Left lobe of liver (tissue), 2 donors: ENCODE data around the gene JAKMIP1. TPM values are rescaled to one million over a fixed set of nuclear protein-coding genes. Genes with fewer than 3 reads are reported as not detected.

ENCODE experiments used
- ATAC-seq: fragments of 200-7000 bp; cut with Tn5 transposase; one replicate; pipeline ENCODE4 v1.9.1; 2020; ENCODE audit warnings: mild to moderate bottlenecking, moderate library complexity
- DNase-seq: peaks from one replicate; pipeline ENCODE4 v3.0.0-alpha.2; 2020; ENCODE audit warnings: low spot score
- total RNA-seq: library from RNA; stranded (reverse); gene quantifications from one replicate; pipeline ENCODE4 v1.2.1, GENCODE V29; 2021
- donor health status: DM: no; HTN: no; CAD: no; lungs with moderate emphysema.
- donor health status: DM: no; HTN: yes; CAD: no.

Gene JAKMIP1
- total RNA-seq, 1 donor from 2014 or later, result not detected

- no peak for ATAC-seq
- DNase-seq, result peak; percentile 21
Observed at GRCh38 chr4:6123116-6123515, 77.2 kb downstream of the JAKMIP1 start.

GRCh38 chr4:6122496-6122895 is 77.9 kb downstream of the JAKMIP1 start:
- ATAC-seq (no peak), DNase-seq (peak; percentile 15)

GRCh38 chr4:6121941-6122340 is 78.4 kb downstream of the JAKMIP1 start:
- DNase-seq (peak; percentile 11), ATAC-seq (no peak)

DNA sequence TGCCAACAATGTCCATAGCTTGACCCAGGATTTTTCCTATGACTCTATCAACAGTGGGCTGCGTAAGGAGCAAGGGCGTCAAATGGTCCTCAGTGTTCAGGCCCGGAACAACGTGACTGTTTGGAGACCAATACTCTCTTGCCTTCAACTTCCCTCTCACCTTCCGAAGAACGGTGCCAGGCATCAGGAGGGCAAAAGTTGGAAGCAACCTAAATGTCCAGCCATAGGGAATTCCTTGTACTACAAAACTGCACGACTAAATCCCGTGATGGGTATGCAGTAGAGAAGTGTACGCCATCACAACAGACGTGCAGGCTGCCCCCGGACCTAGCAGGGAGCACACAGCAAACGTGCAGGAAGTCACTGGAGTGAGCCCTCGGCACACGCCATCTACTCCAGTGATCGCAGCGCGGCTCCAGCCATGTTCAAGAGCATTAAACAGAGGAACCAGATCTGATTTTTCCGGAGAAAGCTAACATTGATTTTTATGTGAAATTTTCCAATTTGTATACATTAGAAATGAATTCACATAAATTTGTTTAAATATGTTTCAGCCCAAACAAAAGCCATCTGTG is 79.0 kb downstream of the JAKMIP1 start:
- peak; percentile 12 for DNase-seq
- no peak for ATAC-seq

DNA sequence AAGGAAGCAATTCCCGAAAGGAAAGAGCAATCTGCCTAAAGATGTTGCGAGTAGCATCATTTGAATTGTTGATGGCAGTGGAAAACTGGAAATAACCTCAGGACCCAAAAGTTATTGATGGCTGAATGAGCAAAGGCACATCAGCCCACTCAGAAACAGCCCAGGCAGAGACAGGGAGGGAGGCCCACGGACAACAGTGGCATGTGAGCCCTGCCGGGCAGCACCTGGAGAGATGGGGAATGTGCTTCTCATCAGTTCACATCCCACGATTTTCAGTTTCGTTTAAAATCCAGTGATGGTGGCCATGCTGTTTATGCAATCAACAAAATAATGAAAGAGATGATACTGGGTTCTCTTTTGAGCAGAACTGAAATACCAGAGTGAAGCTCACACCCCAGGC is 80.0 kb downstream of the JAKMIP1 start:
- DNase-seq (no peak), ATAC-seq (no peak)

GRCh38 chr4:6119507-6120020 is 80.8 kb downstream of the JAKMIP1 start:
- ATAC-seq (no peak), DNase-seq (peak; percentile 4)

GRCh38 chr4:6118201-6118600 is 82.1 kb downstream of the JAKMIP1 start:
- ATAC-seq (no peak), DNase-seq (peak; percentile 23)

DNA sequence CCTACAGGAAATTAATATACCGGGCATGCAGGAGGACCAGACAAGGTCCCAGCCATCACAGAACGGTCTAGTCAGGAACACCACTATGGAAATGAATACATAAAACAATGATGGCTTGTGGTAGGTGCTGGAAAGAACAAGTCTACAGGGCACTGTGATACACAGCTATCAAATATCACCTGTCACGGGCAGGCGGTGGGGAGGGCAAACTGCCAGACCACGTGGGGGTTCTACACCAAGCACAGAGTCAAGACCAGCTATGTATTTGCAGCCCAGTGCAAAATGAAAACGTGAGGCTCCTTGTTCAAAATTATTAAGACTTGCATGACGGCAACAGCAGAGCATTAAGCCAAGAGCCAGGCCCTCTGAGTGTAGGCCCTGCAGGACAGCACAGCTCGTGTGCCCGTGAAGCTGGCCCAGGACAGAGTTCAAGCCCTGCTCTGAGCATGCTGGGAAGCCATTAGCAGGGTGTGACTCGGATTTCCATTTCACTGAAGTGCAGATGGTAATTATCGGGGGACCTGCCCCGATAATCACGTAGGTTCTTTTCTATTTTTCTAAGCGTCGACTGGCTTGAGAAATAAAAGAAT is 83.6 kb downstream of the JAKMIP1 start:
- DNase-seq (peak; percentile 34), ATAC-seq (peak; percentile 15)

GRCh38 chr4:6115746-6116586 is 84.4 kb downstream of the JAKMIP1 start:
- peak; percentile 36 for DNase-seq
- ATAC-seq, result no peak

GRCh38 chr4:6115342-6115741 is 85.0 kb downstream of the JAKMIP1 start:
- ATAC-seq (no peak), DNase-seq (peak; percentile 12)

- no peak for DNase-seq
- no peak for ATAC-seq
Observed at GRCh38 chr4:6114601-6115000, 85.7 kb downstream of the JAKMIP1 start.

DNA sequence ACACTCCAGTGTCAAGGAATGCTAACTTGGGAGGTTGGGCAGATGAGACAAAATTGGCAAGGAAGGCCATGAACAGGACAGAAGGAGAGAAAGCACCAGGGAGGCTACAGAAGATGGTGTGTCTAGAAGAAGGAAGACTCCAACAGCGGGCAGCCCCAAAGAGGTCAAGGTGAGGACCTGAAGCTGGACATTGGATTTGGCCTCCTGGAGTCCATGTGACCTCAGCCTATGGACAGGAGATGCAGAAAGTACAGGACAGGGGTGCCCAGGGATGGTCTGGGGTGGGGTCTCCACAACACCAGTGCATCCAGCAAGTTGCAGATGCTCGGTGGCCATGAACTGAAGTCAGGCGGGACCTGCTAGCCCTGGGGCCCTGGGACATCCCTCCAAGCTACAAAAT is 86.2 kb downstream of the JAKMIP1 start:
- peak; percentile 31 for DNase-seq
- no peak for ATAC-seq

- DNase-seq (peak; percentile 11), ATAC-seq (no peak)
Observed at GRCh38 chr4:6113641-6114040, 86.7 kb downstream of the JAKMIP1 start.

- ATAC-seq (no peak), DNase-seq (peak; percentile 29)
Observed at GRCh38 chr4:6112606-6113290, 87.6 kb downstream of the JAKMIP1 start.

DNA sequence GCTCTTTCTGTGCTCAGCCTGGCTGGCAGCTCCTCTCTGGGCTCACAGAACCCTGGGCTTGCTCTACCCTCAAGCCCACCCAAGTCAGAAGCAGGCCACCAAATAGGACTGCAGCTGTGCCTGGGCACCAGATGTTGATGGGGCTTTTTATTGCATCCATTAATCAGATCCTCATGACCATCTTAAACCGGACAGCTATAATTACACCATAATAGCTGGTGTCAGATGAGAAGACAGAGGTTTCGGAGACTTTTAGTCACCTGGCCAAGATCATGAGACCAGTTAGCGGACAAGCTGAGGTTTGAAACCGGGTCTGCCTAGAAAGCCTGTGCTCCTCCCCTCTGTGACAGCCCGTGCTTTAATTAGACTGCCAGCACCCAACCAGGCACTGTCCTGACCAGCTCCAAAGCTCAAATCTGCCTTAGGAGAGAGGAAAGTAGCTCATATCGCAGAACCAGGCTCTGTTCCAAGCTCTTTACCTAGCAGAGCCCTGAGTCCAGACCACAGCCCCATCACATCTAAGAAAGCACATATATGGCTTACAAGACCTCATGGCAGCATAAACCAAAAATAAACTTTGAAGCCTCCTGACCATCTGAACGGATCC is 88.9 kb downstream of the JAKMIP1 start:
- peak; percentile 15 for DNase-seq

DNA sequence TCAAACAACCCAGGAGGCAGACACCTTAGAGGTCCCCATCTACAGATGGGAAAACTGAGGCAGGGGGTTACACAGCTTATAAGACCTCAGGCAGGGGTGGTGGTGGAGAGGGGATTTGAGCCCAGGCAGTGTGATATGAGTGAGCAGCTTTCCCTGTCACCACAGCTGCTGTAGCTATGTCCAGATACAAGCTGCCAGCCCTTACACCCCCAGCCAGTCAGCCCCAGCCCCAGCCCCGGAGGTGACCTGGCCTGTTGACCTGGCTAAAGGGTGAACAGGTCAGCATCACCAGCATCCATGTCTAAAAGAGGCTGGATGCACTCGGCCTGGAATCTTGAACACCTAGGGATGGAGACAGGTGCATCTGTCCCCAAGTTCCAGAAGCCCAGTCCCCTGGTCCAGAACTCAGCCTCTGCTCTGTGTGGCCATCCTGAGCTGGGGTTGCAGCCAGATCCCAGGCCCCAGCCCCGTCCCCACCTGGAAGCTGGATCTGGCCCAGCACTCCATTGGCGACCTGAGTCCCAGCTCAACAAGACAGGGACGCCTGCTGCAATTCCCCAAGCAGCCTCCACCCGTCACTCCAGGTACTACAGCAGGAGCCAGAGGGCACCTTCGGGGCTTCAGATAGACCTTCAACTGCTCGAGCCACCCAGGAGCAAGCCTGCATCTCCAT is 89.5 kb downstream of the JAKMIP1 start:
- no peak for ATAC-seq
- peak; percentile 28 for DNase-seq

More for the DNA sequence above, 88.9 kb downstream of the JAKMIP1 start:
- no peak for ATAC-seq

DNA sequence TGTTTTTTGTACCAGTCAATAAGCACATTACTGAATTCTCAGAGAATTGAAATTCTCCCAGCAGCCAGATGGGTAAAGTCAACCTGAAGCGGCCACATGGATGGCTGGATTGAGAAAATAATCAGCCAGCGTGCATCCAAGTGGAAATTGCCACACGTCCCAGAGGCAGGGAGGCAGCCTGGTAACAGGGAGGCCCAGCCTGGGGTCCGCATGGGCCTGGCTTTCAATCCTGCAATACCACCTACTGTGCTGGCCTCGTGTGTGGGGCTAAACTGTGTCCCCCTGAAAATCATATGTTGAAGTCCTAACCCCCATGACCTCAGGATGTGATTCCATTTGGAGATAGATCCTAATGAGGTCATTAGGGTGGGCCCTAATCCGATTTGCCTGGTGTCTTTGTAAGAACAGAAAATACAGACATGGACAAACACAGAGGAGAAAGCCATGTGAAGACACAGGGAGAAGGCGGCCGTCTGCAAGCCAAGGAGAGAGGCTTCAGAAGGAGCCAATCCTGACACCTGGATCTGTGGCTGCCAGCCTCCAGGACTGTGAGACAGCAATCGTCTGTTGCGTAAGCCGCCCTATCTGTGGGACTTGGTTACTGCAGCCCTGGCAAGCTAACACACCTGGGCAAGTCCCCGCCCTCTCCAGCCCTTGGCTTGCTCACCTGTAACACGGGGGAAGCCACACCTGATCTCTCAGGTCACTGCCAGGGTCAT is 90.3 kb downstream of the JAKMIP1 start:
- DNase-seq (peak; percentile 45), ATAC-seq (peak; percentile 79)

DNA sequence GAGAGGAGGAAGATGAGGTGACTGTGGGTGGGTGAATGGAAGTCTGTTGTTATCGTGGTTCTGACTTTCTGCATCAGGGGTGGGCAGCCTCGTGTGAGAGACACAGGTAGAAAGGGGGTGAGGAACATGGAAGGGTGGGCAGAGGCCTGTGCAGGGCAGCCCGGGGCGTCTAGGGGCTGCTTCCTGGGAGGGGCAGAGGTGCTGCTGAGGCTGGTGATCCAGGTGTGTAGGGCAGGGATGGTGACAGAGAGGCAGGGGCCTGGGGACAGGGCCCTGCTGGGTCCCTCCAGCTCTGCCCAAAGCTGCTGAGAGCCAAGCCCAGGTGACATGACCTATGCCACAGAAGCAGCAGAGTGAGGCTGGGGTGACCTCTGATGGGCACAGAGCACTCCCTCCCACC is 92.5 kb downstream of the JAKMIP1 start:
- ATAC-seq, result no peak
- DNase-seq, result peak; percentile 28

GRCh38 chr4:6107114-6107791 is 93.1 kb downstream of the JAKMIP1 start:
- DNase-seq (peak; percentile 18), ATAC-seq (no peak)
